Measurements from ENCODE around the gene BMP15. TPM values are rescaled to one million over a fixed set of nuclear protein-coding genes. Genes with fewer than 3 reads are reported as not detected.

Gene BMP15
- total RNA-seq, 2 donors from 2014 or later = not detected

DNA sequence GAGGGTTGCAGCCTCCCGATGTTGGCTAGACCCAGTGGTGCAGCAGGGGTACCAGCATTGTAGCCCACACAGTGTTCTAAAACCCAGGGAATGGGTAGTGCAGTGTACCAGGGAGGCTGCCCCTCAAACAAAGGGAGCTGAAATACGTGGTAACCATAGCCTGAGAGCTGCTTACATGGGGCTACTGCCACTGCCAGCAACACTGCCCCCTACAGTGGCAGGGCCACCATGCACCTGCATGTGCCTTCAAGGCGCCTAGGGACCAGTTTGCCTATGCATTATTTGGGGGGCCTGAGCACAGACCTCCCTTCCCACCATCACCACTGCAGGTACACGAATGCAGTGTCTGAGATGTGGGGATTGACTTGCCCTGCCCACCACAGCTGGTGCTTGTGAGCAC lies 21.0 kb upstream of the BMP15 start:
- DNase-seq = peak; percentile 62
- no peak overlapping the region for H3K9ac ChIP-seq (ENCODE audit: extremely low read depth, low read length, poor library complexity, severe bottlenecking)
- WGBS, 2 experiments (ENCODE audit: insufficient coverage in 1 of 2, insufficient read length in 1 of 2) = 92% methylated on average over 4 of the region's 4 CpGs; no CpG with 5 or more reads in 1 of the 2 experiments
- H3K27ac ChIP-seq (ENCODE audit: low read depth, low read length) = no peak overlapping the region
- Mint-ChIP-seq H3K4me3 (no peak overlapping the region), H3K27me3 (ENCODE audit: insufficient read depth) (no peaks in the 10 kb centered on the region), H3K27ac (no peak overlapping the region), H3K4me1 (no peaks in the 10 kb centered on the region), H3K36me3 (ENCODE audit: low read depth) (no peaks in the 10 kb centered on the region), H3K9me3 (peaks cover 53% of the 10 kb centered on the region)
- TF ChIP-seq, protein P1, sequence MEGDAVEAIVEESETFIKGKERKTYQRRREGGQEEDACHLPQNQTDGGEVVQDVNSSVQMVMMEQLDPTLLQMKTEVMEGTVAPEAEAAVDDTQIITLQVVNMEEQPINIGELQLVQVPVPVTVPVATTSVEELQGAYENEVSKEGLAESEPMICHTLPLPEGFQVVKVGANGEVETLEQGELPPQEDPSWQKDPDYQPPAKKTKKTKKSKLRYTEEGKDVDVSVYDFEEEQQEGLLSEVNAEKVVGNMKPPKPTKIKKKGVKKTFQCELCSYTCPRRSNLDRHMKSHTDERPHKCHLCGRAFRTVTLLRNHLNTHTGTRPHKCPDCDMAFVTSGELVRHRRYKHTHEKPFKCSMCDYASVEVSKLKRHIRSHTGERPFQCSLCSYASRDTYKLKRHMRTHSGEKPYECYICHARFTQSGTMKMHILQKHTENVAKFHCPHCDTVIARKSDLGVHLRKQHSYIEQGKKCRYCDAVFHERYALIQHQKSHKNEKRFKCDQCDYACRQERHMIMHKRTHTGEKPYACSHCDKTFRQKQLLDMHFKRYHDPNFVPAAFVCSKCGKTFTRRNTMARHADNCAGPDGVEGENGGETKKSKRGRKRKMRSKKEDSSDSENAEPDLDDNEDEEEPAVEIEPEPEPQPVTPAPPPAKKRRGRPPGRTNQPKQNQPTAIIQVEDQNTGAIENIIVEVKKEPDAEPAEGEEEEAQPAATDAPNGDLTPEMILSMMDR (conservative IDR thresholded peaks at IDR 0.05) = peak; percentile 60
- H3K9me3 ChIP-seq (ENCODE audit: control insufficient read depth, low read length) = peaks cover 7% of the 10 kb centered on the region
- no peaks in the 10 kb centered on the region for H3K36me3 ChIP-seq (ENCODE audit: control insufficient read depth, insufficient read depth, low read length)
- H3K4me1 ChIP-seq (ENCODE audit: control insufficient read depth, insufficient read depth, low read length) = no peaks in the 10 kb centered on the region
- no peak overlapping the region for H3K4me3 ChIP-seq (ENCODE audit: low read length)
- H3K27me3 ChIP-seq (ENCODE audit: control insufficient read depth, insufficient read depth, low read length, poor library complexity, severe bottlenecking) = no peaks in the 10 kb centered on the region

DNA sequence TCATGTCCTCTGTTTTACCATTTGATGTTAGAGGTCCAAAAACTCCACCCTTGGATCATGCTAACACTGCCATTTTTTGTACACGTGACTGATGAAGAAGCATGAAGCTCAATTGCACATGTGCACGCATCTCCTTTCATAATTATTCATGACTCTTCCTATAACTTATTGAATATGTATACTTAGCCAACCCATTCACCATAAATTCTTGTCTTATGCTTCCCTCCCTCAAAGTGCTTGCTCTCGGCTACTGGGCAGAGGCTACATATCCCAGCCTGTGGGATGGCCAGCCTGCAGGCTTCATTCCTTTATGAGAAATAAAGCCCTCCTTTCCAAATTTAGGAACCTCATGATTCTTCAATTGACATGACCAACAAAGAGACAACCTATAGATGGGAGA lies 17.5 kb upstream of the BMP15 start:
- DNase-seq = no peak
- H3K36me3 ChIP-seq (ENCODE audit: control insufficient read depth, insufficient read depth, low read length) = no peaks in the 10 kb centered on the region
- no peak overlapping the region for H3K4me3 ChIP-seq (ENCODE audit: low read length)
- Mint-ChIP-seq H3K9me3 (peaks cover 59% of the 10 kb centered on the region), H3K36me3 (ENCODE audit: low read depth) (no peaks in the 10 kb centered on the region), H3K4me3 (no peak overlapping the region), H3K27ac (no peak overlapping the region), H3K4me1 (peaks cover 4% of the 10 kb centered on the region), H3K27me3 (ENCODE audit: insufficient read depth) (no peaks in the 10 kb centered on the region)
- no peak overlapping the region for H3K27ac ChIP-seq (ENCODE audit: low read depth, low read length)
- 85% methylated on average over 3 of the region's 3 CpGs; no CpG with 5 or more reads in 1 of the 2 experiments for WGBS, 2 experiments (ENCODE audit: insufficient coverage in 1 of 2, insufficient read length in 1 of 2)
- no peak overlapping the region for H3K9ac ChIP-seq (ENCODE audit: extremely low read depth, low read length, poor library complexity, severe bottlenecking)
- H3K9me3 ChIP-seq (ENCODE audit: control insufficient read depth, low read length) = peaks cover 7% of the 10 kb centered on the region
- no peaks in the 10 kb centered on the region for H3K27me3 ChIP-seq (ENCODE audit: control insufficient read depth, insufficient read depth, low read length, poor library complexity, severe bottlenecking)
- TF ChIP-seq, protein P1 (conservative IDR thresholded peaks at IDR 0.05) = no peak
- no peaks in the 10 kb centered on the region for H3K4me1 ChIP-seq (ENCODE audit: control insufficient read depth, insufficient read depth, low read length)

DNA sequence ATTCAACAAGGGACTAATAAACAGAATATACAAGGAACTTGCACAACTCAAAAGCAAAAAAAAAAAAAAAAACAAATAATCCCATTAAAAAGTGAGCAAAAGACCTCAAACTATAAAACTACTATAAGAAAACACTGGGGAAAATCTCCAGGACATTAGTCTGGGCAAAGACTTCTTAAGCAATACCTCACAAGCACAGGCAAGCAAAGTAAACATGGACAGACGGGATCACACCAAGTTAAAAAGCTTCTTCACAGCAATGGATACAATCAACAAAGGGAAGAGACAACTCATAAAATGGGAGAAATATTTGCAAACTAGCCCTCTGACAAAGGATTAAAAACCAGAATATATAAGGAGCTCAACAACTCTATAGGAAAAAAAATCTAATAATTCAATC lies 17.1 kb upstream of the BMP15 start:
- no peaks in the 10 kb centered on the region for H3K36me3 ChIP-seq (ENCODE audit: control insufficient read depth, insufficient read depth, low read length)
- peaks cover 7% of the 10 kb centered on the region for H3K4me1 Mint-ChIP-seq
- no peak for DNase-seq
- H3K4me3 Mint-ChIP-seq = no peak overlapping the region
- no peak overlapping the region for H3K27ac Mint-ChIP-seq
- WGBS, 2 experiments (ENCODE audit: insufficient coverage in 1 of 2, insufficient read length in 1 of 2) = 0% methylated on average over 1 of the region's 1 CpG; no CpG with 5 or more reads in 1 of the 2 experiments
- H3K4me1 ChIP-seq (ENCODE audit: control insufficient read depth, insufficient read depth, low read length) = no peaks in the 10 kb centered on the region
- H3K27me3 ChIP-seq (ENCODE audit: control insufficient read depth, insufficient read depth, low read length, poor library complexity, severe bottlenecking) = no peaks in the 10 kb centered on the region
- peaks cover 7% of the 10 kb centered on the region for H3K9me3 ChIP-seq (ENCODE audit: control insufficient read depth, low read length)
- no peaks in the 10 kb centered on the region for H3K36me3 Mint-ChIP-seq (ENCODE audit: low read depth)
- H3K27me3 Mint-ChIP-seq (ENCODE audit: insufficient read depth) = no peaks in the 10 kb centered on the region
- H3K9me3 Mint-ChIP-seq = peaks cover 61% of the 10 kb centered on the region
- H3K9ac ChIP-seq (ENCODE audit: extremely low read depth, low read length, poor library complexity, severe bottlenecking) = no peak overlapping the region
- TF ChIP-seq, protein P1 (conservative IDR thresholded peaks at IDR 0.05) = no peak
- H3K27ac ChIP-seq (ENCODE audit: low read depth, low read length) = no peak overlapping the region
- no peak overlapping the region for H3K4me3 ChIP-seq (ENCODE audit: low read length)
